Mesothelial cell of epicardium (in vitro differentiated cells): ENCODE results near the gene DEXI. TPM values are rescaled to one million over a fixed set of nuclear protein-coding genes. Genes with fewer than 3 reads are reported as not detected.
A peak's percentile ranks its signal among the peaks of the same experiment; 100 is the strongest.
"Not testable (repeated sequence)": the region's sequence is repeated elsewhere in the genome, so short reads cannot be mapped to it uniquely, and the experiment has no call there.

Experiments
- DNase-seq, 2 experiments: peaks; one replicate each; pipeline ENCODE4 v3.0.0; 2021; ENCODE audit warnings: low spot score in 2 of 2; ENCODE audit not compliant: unreplicated experiment in 2 of 2
- H3K27ac Mint-ChIP-seq: 2 replicates; pipeline ENCODE4 v1.8.0; 2021; ENCODE audit warnings: mixed read lengths
- H3K27me3 Mint-ChIP-seq: 2 replicates; pipeline ENCODE4 v1.8.0; 2021; ENCODE audit warnings: low read depth, mixed read lengths
- H3K36me3 Mint-ChIP-seq: 2 replicates; pipeline ENCODE4 v1.8.0; 2021; ENCODE audit warnings: mixed read lengths
- H3K4me1 Mint-ChIP-seq: 2 replicates; pipeline ENCODE4 v1.8.0; 2021; ENCODE audit warnings: mixed read lengths
- H3K4me3 Mint-ChIP-seq: 2 replicates; pipeline ENCODE4 v1.8.0; 2021; ENCODE audit warnings: mild to moderate bottlenecking, moderate library complexity, mixed read lengths
- H3K9me3 Mint-ChIP-seq: 2 replicates; pipeline ENCODE4 v1.8.0; 2021; ENCODE audit warnings: mixed read lengths
- CTCF ChIP-seq: fragments of 200-600 bp; sonication (generic); IDR thresholded peaks from one replicate; pipeline ENCODE4 v1.5.0; 2021; ENCODE audit warnings: antibody characterized with exemption; ENCODE audit not compliant: unreplicated experiment
- total RNA-seq: library from RNA; stranded (reverse); gene quantifications from 3 replicates; pipeline ENCODE4 v1.2.1, GENCODE V29; 2021

Gene DEXI
- total RNA-seq, 1 donor from 2014 or later, result 31.2 TPM

GRCh38 chr16:10945065-10945787 lies 3.0 kb upstream of the DEXI start:
- peak overlapping the region; percentile 67 for H3K27ac Mint-ChIP-seq
- TF ChIP-seq CTCF, result no peak
- H3K4me1 Mint-ChIP-seq, result peaks cover 62% of the 10 kb centered on the region
- H3K36me3 Mint-ChIP-seq, result no peaks in the 10 kb centered on the region
- no peaks in the 10 kb centered on the region for H3K27me3 Mint-ChIP-seq
- H3K4me3 Mint-ChIP-seq, result peak overlapping the region; percentile 83
- no peaks in the 10 kb centered on the region for H3K9me3 Mint-ChIP-seq
- no peak for DNase-seq

DNA sequence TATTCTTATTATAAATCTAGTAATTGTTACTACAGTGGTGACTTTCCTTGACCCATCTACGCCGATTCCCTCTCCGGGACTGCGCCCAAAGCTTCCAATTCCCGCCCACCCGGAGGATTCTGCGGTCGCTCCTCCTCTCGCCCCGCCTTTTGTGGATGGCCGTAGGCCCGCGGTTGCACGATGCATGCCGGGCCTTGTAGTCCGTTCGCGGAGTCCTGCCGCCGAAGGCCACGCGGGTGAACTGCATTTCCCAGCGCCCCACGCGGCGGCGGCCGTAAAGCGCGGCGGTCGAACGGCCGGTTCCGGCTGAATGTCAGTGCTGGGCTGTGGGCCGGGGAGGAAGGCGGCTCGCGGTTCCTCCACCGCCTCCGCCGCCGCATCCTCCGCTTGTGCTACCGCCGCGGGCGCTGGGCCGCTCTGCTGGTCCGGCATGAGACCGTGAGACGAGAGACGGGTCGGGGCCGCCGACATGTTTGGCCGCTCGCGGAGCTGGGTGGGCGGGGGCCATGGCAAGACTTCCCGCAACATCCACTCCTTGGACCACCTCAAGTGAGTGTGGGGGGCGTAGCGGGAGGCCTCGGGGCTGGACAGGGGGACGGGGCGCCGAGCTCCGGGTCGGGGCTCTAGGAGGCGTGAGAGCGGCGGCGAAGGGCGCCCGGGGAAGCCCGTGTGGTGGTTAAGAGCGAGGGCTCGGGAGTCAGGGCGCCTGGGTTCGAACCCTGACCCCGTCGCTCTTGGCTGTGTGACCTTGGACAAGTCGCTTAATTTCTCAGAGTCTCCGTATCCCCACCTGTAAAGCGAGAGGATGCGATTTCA lies 2.2 kb upstream of the DEXI start, which contains the start of gene CLEC16A:
Gene CLEC16A (plus strand): TSS at position 316 of the 816 bp plus-strand sequence. CDS start 154 bp downstream, at position 470.
- peak; percentile 28 for TF ChIP-seq CTCF
- peak; percentile 91 to 95 for DNase-seq
- H3K4me3 Mint-ChIP-seq, result peak within 1 kb of the TSS; percentile 83
- H3K36me3 Mint-ChIP-seq, result no peaks in the 10 kb centered on the region
- peaks cover 63% of the 10 kb centered on the region for H3K4me1 Mint-ChIP-seq
- H3K27ac Mint-ChIP-seq, result peak within 1 kb of the TSS; percentile 75
- H3K27me3 Mint-ChIP-seq, result no peaks in the 10 kb centered on the region
- H3K9me3 Mint-ChIP-seq, result no peaks in the 10 kb centered on the region

DNA sequence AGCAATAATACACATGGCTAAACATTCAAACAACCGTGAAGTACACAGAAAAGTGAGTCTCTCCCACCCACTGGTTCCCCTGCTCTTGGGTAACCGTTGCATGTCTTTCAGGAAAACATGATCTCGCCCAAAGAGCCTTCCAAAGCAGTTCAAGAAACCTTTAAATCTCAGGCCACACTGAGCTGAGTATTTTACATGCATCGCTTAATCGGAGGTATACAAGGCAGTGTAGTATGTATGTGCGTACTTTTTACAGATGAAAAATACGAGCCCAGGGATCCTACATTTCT lies 741 bp upstream of the DEXI start:
- no peak overlapping the region for H3K27ac Mint-ChIP-seq
- peak overlapping the region; percentile 73 for H3K4me3 Mint-ChIP-seq
- TF ChIP-seq CTCF, result no peak
- no peaks in the 10 kb centered on the region for H3K27me3 Mint-ChIP-seq
- H3K9me3 Mint-ChIP-seq, result no peaks in the 10 kb centered on the region
- no peak for DNase-seq
- no peaks in the 10 kb centered on the region for H3K36me3 Mint-ChIP-seq
- H3K4me1 Mint-ChIP-seq, result peaks cover 65% of the 10 kb centered on the region

GRCh38 chr16:10941935-10942351 lies 325 bp downstream of the DEXI start:
- not testable (repeated sequence) for H3K27me3 Mint-ChIP-seq, H3K27ac Mint-ChIP-seq, H3K9me3 Mint-ChIP-seq, H3K36me3 Mint-ChIP-seq, DNase-seq
- peak overlapping the region; percentile 90 for H3K4me3 Mint-ChIP-seq
- H3K4me1 Mint-ChIP-seq, result peaks cover 63% of the 10 kb centered on the region

DNA sequence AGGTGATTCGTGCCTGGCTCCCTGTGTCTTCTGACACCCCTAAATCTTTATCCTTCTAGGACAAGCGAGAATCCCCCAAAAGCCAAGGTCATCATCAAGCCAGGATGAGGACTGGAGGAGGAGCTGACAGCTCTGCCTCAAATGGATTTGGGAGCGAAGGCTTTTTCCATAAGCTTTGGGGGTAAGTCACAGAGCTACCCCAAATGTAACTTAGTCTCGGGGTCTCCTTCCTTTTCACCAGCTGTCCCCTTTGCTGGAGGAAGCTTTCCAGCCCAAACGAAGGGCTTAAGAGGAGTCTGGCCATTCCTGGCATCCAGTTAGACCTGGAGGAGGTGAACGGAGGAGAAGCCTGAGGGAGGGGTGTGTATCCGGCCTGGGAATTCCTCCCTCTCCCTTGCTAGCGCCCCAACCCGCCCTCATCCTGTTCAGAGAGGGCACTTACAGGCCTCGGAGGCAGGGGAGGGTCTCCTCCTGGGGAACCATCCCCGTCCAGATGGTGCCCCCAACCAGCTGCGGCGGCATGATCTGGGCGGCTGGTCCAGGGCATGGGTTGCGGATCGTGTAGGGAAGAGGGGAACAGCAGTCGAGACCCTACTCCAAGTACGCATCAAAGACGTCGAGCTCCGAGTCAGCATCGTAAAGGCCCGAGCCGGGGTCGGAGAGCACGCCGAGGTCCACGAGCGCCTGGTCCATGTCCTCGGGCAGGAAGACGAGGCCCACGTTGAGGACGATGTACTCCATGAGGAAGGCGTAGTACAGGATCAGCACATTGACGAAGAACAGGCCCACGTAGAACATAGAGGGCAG lies 938 bp downstream of the DEXI start:
- Mint-ChIP-seq H3K36me3 (no peaks in the 10 kb centered on the region), H3K27me3 (no peaks in the 10 kb centered on the region), H3K9me3 (no peaks in the 10 kb centered on the region), H3K4me3 (peak overlapping the region; percentile 90), H3K4me1 (peaks cover 57% of the 10 kb centered on the region), H3K27ac (peak overlapping the region; percentile 79)
- no peak for TF ChIP-seq CTCF
- DNase-seq, result no peak
